H1 (cell line): Measurements from ENCODE around the gene CSRNP3.

ENCODE experiments used
- CTCF ChIP-seq, 3 experiments: IDR thresholded peaks; 1 replicate in 2 of 3; 2 replicates in 1 of 3; pipeline versions ENCODE4 v1.5.1 to v1.6.1; 2011; ENCODE audit warnings: low read length in 3 of 3, mild to moderate bottlenecking in 3 of 3, inconsistent platforms in 2 of 3, low read depth in 1 of 3, moderate library complexity in 1 of 3; ENCODE audit not compliant: insufficient read depth in 1 of 3; ENCODE audit errors: control extremely low read depth in 1 of 3
- EP300 ChIP-seq, 2 experiments: IDR thresholded peaks; 1 replicate in 1 of 2; 2 replicates in 1 of 2; pipeline ENCODE4 v1.6.1; 2011 to 2012; ENCODE audit warnings: low read depth in 2 of 2, low read length in 2 of 2, mild to moderate bottlenecking in 2 of 2, borderline replicate concordance in 1 of 2, inconsistent platforms in 1 of 2, moderate library complexity in 1 of 2
- EZH2 ChIP-seq: fragments of 200-600 bp; sonication (generic); IDR thresholded peaks from 2 replicates; pipeline ENCODE4 v1.7.1; 2012; ENCODE audit warnings: low read depth, mild to moderate bottlenecking, moderate library complexity, low read length, inconsistent platforms; ENCODE audit not compliant: severe bottlenecking
- KDM4A ChIP-seq: IDR thresholded peaks from one replicate; pipeline ENCODE4 v1.7.1; 2012; ENCODE audit warnings: low read depth, mild to moderate bottlenecking, moderate library complexity, low read length, inconsistent platforms; ENCODE audit not compliant: severe bottlenecking
- MAFK ChIP-seq: IDR thresholded peaks from 2 replicates; pipeline ENCODE4 v1.6.1; 2012; ENCODE audit warnings: low read depth, mild to moderate bottlenecking, improper control_type of control experiment, low read length
- POLR2AphosphoS5 ChIP-seq: IDR thresholded peaks from 2 replicates; pipeline ENCODE4 v1.6.1; 2011; ENCODE audit warnings: low read depth, low read length
- RBBP5 ChIP-seq: IDR thresholded peaks from 2 replicates; pipeline ENCODE4 v1.7.1; 2012; ENCODE audit warnings: low read depth, mild to moderate bottlenecking, inconsistent platforms, low read length, moderate library complexity, borderline replicate concordance
- RXRA ChIP-seq: IDR thresholded peaks from 2 replicates; pipeline ENCODE4 v1.6.1; 2011; ENCODE audit warnings: low read depth, mild to moderate bottlenecking, low read length, moderate library complexity; ENCODE audit not compliant: insufficient read depth
- SP2 ChIP-seq: IDR thresholded peaks from 2 replicates; pipeline ENCODE4 v1.6.1; 2012; ENCODE audit warnings: mild to moderate bottlenecking, low read length, inconsistent platforms
- YY1 ChIP-seq: IDR thresholded peaks from 2 replicates; pipeline ENCODE4 v1.6.1; 2011; ENCODE audit warnings: low read depth, mild to moderate bottlenecking, low read length
- TF ChIP-seq, protein P1 (sequence below): IDR thresholded peaks from 2 replicates; pipeline ENCODE4 v1.6.1; 2012; ENCODE audit warnings: inconsistent platforms

DNA sequence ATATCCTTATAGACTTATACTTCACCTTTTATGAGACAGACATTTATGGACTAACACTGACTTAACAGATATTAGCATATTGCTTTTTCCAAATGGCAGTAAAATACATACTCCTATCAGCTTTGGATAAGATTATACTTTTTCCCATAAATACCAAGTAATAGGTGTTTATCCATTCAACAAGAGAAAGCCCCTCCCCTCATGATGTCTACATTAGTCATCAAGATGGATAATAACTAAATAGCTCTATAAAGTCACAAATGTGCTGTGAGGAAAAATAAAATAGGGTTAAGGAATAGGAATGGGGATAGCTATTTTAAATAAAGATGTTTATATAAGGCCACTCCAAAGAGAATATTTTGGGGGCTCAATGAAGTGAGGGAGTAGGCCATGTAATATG lies 39.4 kb downstream of the CSRNP3 start:
- no peak for TF ChIP-seq CTCF (IDR thresholded peaks at IDR 0.05; ENCODE audit: control extremely low read depth in 1 of 3, insufficient read depth in 1 of 3, low read depth in 1 of 3, low read length in 3 of 3)
- TF ChIP-seq RXRA = no peak
- TF ChIP-seq KDM4A = no peak
- TF ChIP-seq SP2 = no peak
- no peak for TF ChIP-seq EZH2
- no peak for TF ChIP-seq POLR2AphosphoS5
- TF ChIP-seq YY1 = no peak
- no peak for TF ChIP-seq MAFK
- no peak for TF ChIP-seq RBBP5
- TF ChIP-seq EP300 (IDR thresholded peaks at IDR 0.05; ENCODE audit: borderline replicate concordance in 1 of 2, low read depth in 2 of 2, low read length in 2 of 2) = no peak
- TF ChIP-seq, protein P1, sequence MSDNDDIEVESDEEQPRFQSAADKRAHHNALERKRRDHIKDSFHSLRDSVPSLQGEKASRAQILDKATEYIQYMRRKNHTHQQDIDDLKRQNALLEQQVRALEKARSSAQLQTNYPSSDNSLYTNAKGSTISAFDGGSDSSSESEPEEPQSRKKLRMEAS = no peak
